Stimulated activated effector memory CD8-positive, alpha-beta T cell treated with anti-CD3 and anti-CD28 coated beads, Interleukin-12 subunit alpha, Interleukin-12 subunit beta, amount 100 ng/mL, for 72 hours (primary cell): Measurements from ENCODE around the gene LRRC32.

Source experiments
- ATAC-seq: fragments of 150-1000 bp; cut with Tn5 transposase; 2 replicates; pipeline ENCODE4 v1.10.0; 2021
- DNase-seq, 2 donors: peaks; one replicate each; pipeline ENCODE4 v3.0.0; 2021 to 2022; ENCODE audit warnings: low spot score in 2 of 2
- H3K27ac Mint-ChIP-seq: one replicate; pipeline ENCODE4 v1.8.0; 2022; ENCODE audit warnings: mild to moderate bottlenecking, mixed read lengths
- H3K36me3 Mint-ChIP-seq: one replicate; pipeline ENCODE4 v1.8.0; 2022; ENCODE audit warnings: mild to moderate bottlenecking, mixed read lengths
- H3K4me1 Mint-ChIP-seq: one replicate; pipeline ENCODE4 v1.8.0; 2022; ENCODE audit warnings: mixed read lengths
- H3K4me3 Mint-ChIP-seq: one replicate; pipeline ENCODE4 v1.8.0; 2022; ENCODE audit warnings: mild to moderate bottlenecking, mixed read lengths
- H3K9me3 Mint-ChIP-seq: one replicate; pipeline ENCODE4 v1.8.0; 2022; ENCODE audit warnings: mixed read lengths

Gene LRRC32

GRCh38 chr11:76670485-76671236 lies at the start of gene LRRC32:
TSS of gene LRRC32 (minus strand) at chr11:76670747. CDS start at chr11:76665954, 4,793 bp downstream.
- ATAC-seq (peak; percentile 2), DNase-seq (peak; percentile 30 to 58)
- no peak within 1 kb of the TSS for H3K27ac Mint-ChIP-seq
- H3K9me3 Mint-ChIP-seq, result no peaks in the 10 kb centered on the region
- peaks cover 39% of the 10 kb centered on the region for H3K4me1 Mint-ChIP-seq
- no peaks in the 10 kb centered on the region for H3K36me3 Mint-ChIP-seq
- H3K4me3 Mint-ChIP-seq, result peak within 1 kb of the TSS; percentile 67

- Mint-ChIP-seq H3K36me3 (no peaks in the 10 kb centered on the region), H3K4me3 (no peak overlapping the region), H3K4me1 (peaks cover 16% of the 10 kb centered on the region), H3K9me3 (no peaks in the 10 kb centered on the region), H3K27ac (no peak overlapping the region)
- ATAC-seq (no peak), DNase-seq (no peak)
These were observed 49.1 kb upstream of the LRRC32 start for GRCh38 chr11:76719686-76720085.

GRCh38 chr11:76719281-76719680 lies 48.7 kb upstream of the LRRC32 start:
- ATAC-seq (no peak), DNase-seq (no peak)
- H3K4me3 Mint-ChIP-seq, result no peak overlapping the region
- peaks cover 16% of the 10 kb centered on the region for H3K4me1 Mint-ChIP-seq
- no peaks in the 10 kb centered on the region for H3K36me3 Mint-ChIP-seq
- H3K27ac Mint-ChIP-seq, result no peak overlapping the region
- H3K9me3 Mint-ChIP-seq, result no peaks in the 10 kb centered on the region

GRCh38 chr11:76717816-76718215 lies 47.3 kb upstream of the LRRC32 start:
- DNase-seq (no peak), ATAC-seq (no peak)
- H3K36me3 Mint-ChIP-seq, result no peaks in the 10 kb centered on the region
- peaks cover 14% of the 10 kb centered on the region for H3K4me1 Mint-ChIP-seq
- no peak overlapping the region for H3K27ac Mint-ChIP-seq
- no peaks in the 10 kb centered on the region for H3K9me3 Mint-ChIP-seq
- no peak overlapping the region for H3K4me3 Mint-ChIP-seq

- Mint-ChIP-seq H3K4me3 (no peak overlapping the region), H3K36me3 (no peaks in the 10 kb centered on the region), H3K4me1 (peaks cover 10% of the 10 kb centered on the region), H3K27ac (no peak overlapping the region), H3K9me3 (no peaks in the 10 kb centered on the region)
- ATAC-seq (no peak), DNase-seq (no peak)
These were observed 46.8 kb upstream of the LRRC32 start for GRCh38 chr11:76717369-76717768.

GRCh38 chr11:76716268-76716667 lies 45.7 kb upstream of the LRRC32 start:
- H3K27ac Mint-ChIP-seq, result no peak overlapping the region
- DNase-seq, result no peak
- no peaks in the 10 kb centered on the region for H3K4me1 Mint-ChIP-seq
- no peak overlapping the region for H3K4me3 Mint-ChIP-seq
- H3K36me3 Mint-ChIP-seq, result no peaks in the 10 kb centered on the region
- no peaks in the 10 kb centered on the region for H3K9me3 Mint-ChIP-seq
- ATAC-seq, result no peak

- DNase-seq (no peak), ATAC-seq (no peak)
- H3K4me3 Mint-ChIP-seq, result no peak overlapping the region
- no peaks in the 10 kb centered on the region for H3K4me1 Mint-ChIP-seq
- H3K27ac Mint-ChIP-seq, result no peak overlapping the region
- no peaks in the 10 kb centered on the region for H3K36me3 Mint-ChIP-seq
- no peaks in the 10 kb centered on the region for H3K9me3 Mint-ChIP-seq
These were observed 43.9 kb upstream of the LRRC32 start for GRCh38 chr11:76714493-76714892.

- no peak overlapping the region for H3K4me3 Mint-ChIP-seq
- DNase-seq, result no peak
- no peaks in the 10 kb centered on the region for H3K4me1 Mint-ChIP-seq
- no peak overlapping the region for H3K27ac Mint-ChIP-seq
- no peaks in the 10 kb centered on the region for H3K36me3 Mint-ChIP-seq
- no peak for ATAC-seq
- no peaks in the 10 kb centered on the region for H3K9me3 Mint-ChIP-seq
These were observed 43.0 kb upstream of the LRRC32 start for GRCh38 chr11:76713499-76713898.

GRCh38 chr11:76712125-76712524 lies 41.6 kb upstream of the LRRC32 start:
- DNase-seq, result no peak
- Mint-ChIP-seq H3K9me3 (no peaks in the 10 kb centered on the region), H3K27ac (no peak overlapping the region), H3K4me3 (no peak overlapping the region), H3K36me3 (no peaks in the 10 kb centered on the region), H3K4me1 (no peaks in the 10 kb centered on the region)
- ATAC-seq, result no peak

GRCh38 chr11:76709756-76710155 lies 39.2 kb upstream of the LRRC32 start:
- no peaks in the 10 kb centered on the region for H3K9me3 Mint-ChIP-seq
- no peak for DNase-seq
- H3K4me3 Mint-ChIP-seq, result no peak overlapping the region
- ATAC-seq, result no peak
- no peaks in the 10 kb centered on the region for H3K4me1 Mint-ChIP-seq
- H3K36me3 Mint-ChIP-seq, result no peaks in the 10 kb centered on the region
- H3K27ac Mint-ChIP-seq, result no peak overlapping the region

- H3K36me3 Mint-ChIP-seq, result no peaks in the 10 kb centered on the region
- no peak for DNase-seq
- H3K9me3 Mint-ChIP-seq, result no peaks in the 10 kb centered on the region
- no peaks in the 10 kb centered on the region for H3K4me1 Mint-ChIP-seq
- ATAC-seq, result no peak
- H3K4me3 Mint-ChIP-seq, result no peak overlapping the region
- no peak overlapping the region for H3K27ac Mint-ChIP-seq
These were observed 38.6 kb upstream of the LRRC32 start for GRCh38 chr11:76708972-76709660.

- Mint-ChIP-seq H3K9me3 (no peaks in the 10 kb centered on the region), H3K4me3 (no peak overlapping the region)
- ATAC-seq, result no peak
These were observed 36.8 kb upstream of the LRRC32 start for GRCh38 chr11:76707293-76707825.

GRCh38 chr11:76706667-76707066 lies 36.1 kb upstream of the LRRC32 start:
- Mint-ChIP-seq H3K4me3 (no peak overlapping the region), H3K27ac (no peak overlapping the region), H3K4me1 (no peaks in the 10 kb centered on the region), H3K36me3 (no peaks in the 10 kb centered on the region), H3K9me3 (no peaks in the 10 kb centered on the region)
- DNase-seq (no peak), ATAC-seq (no peak)

More at GRCh38 chr11:76707293-76707825, 36.8 kb upstream of the LRRC32 start:
- H3K4me1 Mint-ChIP-seq, result no peaks in the 10 kb centered on the region
- DNase-seq, result no peak
- no peaks in the 10 kb centered on the region for H3K36me3 Mint-ChIP-seq
- no peak overlapping the region for H3K27ac Mint-ChIP-seq

- DNase-seq, result no peak
- ATAC-seq, result no peak
- Mint-ChIP-seq H3K4me3 (no peak overlapping the region), H3K4me1 (no peaks in the 10 kb centered on the region), H3K9me3 (no peaks in the 10 kb centered on the region), H3K27ac (no peak overlapping the region), H3K36me3 (no peaks in the 10 kb centered on the region)
These were observed 35.3 kb upstream of the LRRC32 start for GRCh38 chr11:76705826-76706225.

- Mint-ChIP-seq H3K9me3 (no peaks in the 10 kb centered on the region), H3K4me1 (no peaks in the 10 kb centered on the region), H3K36me3 (no peaks in the 10 kb centered on the region), H3K4me3 (no peak overlapping the region), H3K27ac (no peak overlapping the region)
- no peak for DNase-seq
- no peak for ATAC-seq
These were observed 33.8 kb upstream of the LRRC32 start for GRCh38 chr11:76704171-76704948.
